Chondrocyte (in vitro differentiated cells): ENCODE data around the gene FTO. TPM values are rescaled to one million over a fixed set of nuclear protein-coding genes. Genes with fewer than 3 reads are reported as not detected.
A peak's percentile ranks its signal among the peaks of the same experiment; 100 is the strongest.

Experiments
- DNase-seq: peaks from one replicate; pipeline ENCODE4 v3.0.0; 2021; ENCODE audit warnings: mixed read lengths, low spot score
- H3K27ac Mint-ChIP-seq: one replicate; pipeline ENCODE4 v1.8.0; 2021; ENCODE audit warnings: mild to moderate bottlenecking, moderate library complexity, mixed read lengths; ENCODE audit not compliant: unreplicated experiment
- H3K27me3 Mint-ChIP-seq: 2 replicates; pipeline ENCODE4 v1.8.0; 2021; ENCODE audit warnings: low read depth, mixed read lengths
- H3K36me3 Mint-ChIP-seq: 2 replicates; pipeline ENCODE4 v1.8.0; 2021; ENCODE audit warnings: low read depth, mixed read lengths
- H3K4me1 Mint-ChIP-seq: 2 replicates; pipeline ENCODE4 v1.8.0; 2021; ENCODE audit warnings: low read depth, mild to moderate bottlenecking, mixed read lengths
- H3K4me3 Mint-ChIP-seq: one replicate; pipeline ENCODE4 v1.8.0; 2021; ENCODE audit warnings: mild to moderate bottlenecking, moderate library complexity, mixed read lengths; ENCODE audit not compliant: unreplicated experiment
- H3K9me3 Mint-ChIP-seq: 2 replicates; pipeline ENCODE4 v1.8.0; 2021; ENCODE audit warnings: low read depth, mixed read lengths
- CTCF ChIP-seq: fragments of 200-600 bp; sonication (generic); IDR thresholded peaks from 2 replicates; pipeline ENCODE4 v1.5.0; 2021; ENCODE audit warnings: antibody characterized with exemption, mild to moderate bottlenecking, moderate library complexity
- total RNA-seq: library from RNA; stranded (reverse); gene quantifications from 3 replicates; pipeline ENCODE4 v1.2.1, GENCODE V29; 2021

FTO gene
- total RNA-seq, 1 donor from 2014 or later: 85.7 TPM

- H3K27ac Mint-ChIP-seq: no peak overlapping the region
- no peaks in the 10 kb centered on the region for H3K27me3 Mint-ChIP-seq
- H3K9me3 Mint-ChIP-seq: no peaks in the 10 kb centered on the region
- no peak overlapping the region for H3K4me3 Mint-ChIP-seq
- no peaks in the 10 kb centered on the region for H3K36me3 Mint-ChIP-seq
- H3K4me1 Mint-ChIP-seq: peaks cover 37% of the 10 kb centered on the region
- DNase-seq: no peak
- no peak for TF ChIP-seq CTCF
Observed at GRCh38 chr16:53911513-53911912, 207.6 kb downstream of the FTO start.

GRCh38 chr16:53912155-53912554 lies 208.2 kb downstream of the FTO start:
- no peak for TF ChIP-seq CTCF
- Mint-ChIP-seq H3K27ac (no peak overlapping the region), H3K4me3 (no peak overlapping the region), H3K4me1 (peaks cover 37% of the 10 kb centered on the region), H3K27me3 (no peaks in the 10 kb centered on the region), H3K9me3 (no peaks in the 10 kb centered on the region), H3K36me3 (no peaks in the 10 kb centered on the region)
- DNase-seq: no peak

- H3K27me3 Mint-ChIP-seq: no peaks in the 10 kb centered on the region
- H3K9me3 Mint-ChIP-seq: no peaks in the 10 kb centered on the region
- H3K4me1 Mint-ChIP-seq: peaks cover 37% of the 10 kb centered on the region
- H3K36me3 Mint-ChIP-seq: no peaks in the 10 kb centered on the region
- TF ChIP-seq CTCF: no peak
- H3K4me3 Mint-ChIP-seq: no peak overlapping the region
- no peak for DNase-seq
- peak overlapping the region; percentile 0 for H3K27ac Mint-ChIP-seq
Observed at GRCh38 chr16:53913099-53913870, 209.3 kb downstream of the FTO start.

GRCh38 chr16:53913920-53914319 lies 210.0 kb downstream of the FTO start:
- DNase-seq: no peak
- Mint-ChIP-seq H3K9me3 (no peaks in the 10 kb centered on the region), H3K36me3 (no peaks in the 10 kb centered on the region), H3K27me3 (no peaks in the 10 kb centered on the region), H3K4me1 (peaks cover 37% of the 10 kb centered on the region), H3K4me3 (no peak overlapping the region), H3K27ac (peak overlapping the region; percentile 62)
- TF ChIP-seq CTCF: no peak

- H3K9me3 Mint-ChIP-seq: no peaks in the 10 kb centered on the region
- no peaks in the 10 kb centered on the region for H3K27me3 Mint-ChIP-seq
Observed at GRCh38 chr16:53914736-53915135, 210.8 kb downstream of the FTO start.

More at GRCh38 chr16:53914736-53915135, 210.8 kb downstream of the FTO start:
- Mint-ChIP-seq H3K36me3 (no peaks in the 10 kb centered on the region), H3K4me1 (peaks cover 37% of the 10 kb centered on the region), H3K4me3 (no peak overlapping the region), H3K27ac (no peak overlapping the region)
- DNase-seq: no peak
- no peak for TF ChIP-seq CTCF
